Left colon (tissue), 2 donors: ENCODE data around the gene SEMA5A. TPM values are rescaled to one million over a fixed set of nuclear protein-coding genes. Genes with fewer than 3 reads are reported as not detected.

Experiments used
- ATAC-seq: fragments of 200-7000 bp; cut with Tn5 transposase; one replicate; pipeline ENCODE4 v1.9.1; 2020; ENCODE audit warnings: mild to moderate bottlenecking, moderate library complexity
- DNase-seq, 2 donors: peaks; one replicate each; pipeline ENCODE4 v3.0.0-alpha.2; 2020
- intact Hi-C, 2 donors: fragments of 100-400 bp; cut with DNase I in 1 of 2; cut with micrococcal nuclease in 1 of 2; formaldehyde crosslinking; loops; one replicate each; pipeline versions ENCODE4 v1.11.2 to v1.14.0; 2022; cut with DNase I, micrococcal nuclease
- total RNA-seq, 2 donors: library from RNA; stranded (reverse); fragmentation: NEBNext Ultra II Directional; extraction: Animal tissue kit (Norgen Biotek cat#: 25700); gene quantifications; one replicate each; pipeline ENCODE4 v1.2.1, GENCODE V29; 2021
- donor health status: DM: no; HTN: no; CAD: no.
- donor health status: DM: yes; HTN: yes; CAD: no.

Gene SEMA5A
- total RNA-seq, 2 donors from 2014 or later, result 33.8 to 37.4 TPM

DNA sequence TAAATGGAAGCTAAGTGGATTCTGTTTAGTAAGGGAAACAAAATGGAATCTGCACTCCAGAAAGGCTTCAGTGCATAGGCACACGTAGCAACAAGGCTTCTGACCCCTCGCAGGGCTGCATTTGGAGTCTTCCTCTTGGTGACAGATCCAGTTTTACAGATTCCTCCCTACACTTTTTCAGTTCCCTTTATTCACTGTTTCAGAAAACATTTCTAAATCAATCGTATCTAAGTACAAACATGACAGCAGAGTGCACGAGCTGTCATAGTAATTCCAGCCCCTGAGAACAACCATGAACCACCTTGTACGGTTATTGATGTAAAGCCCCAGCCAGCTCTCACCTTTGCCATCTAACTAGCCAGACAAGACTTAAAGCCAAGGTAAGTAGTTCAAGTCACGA lies 491.6 kb downstream of the SEMA5A start:
- intact Hi-C loops, result no loop called here
- no peak for DNase-seq
- ATAC-seq, result no peak

- ATAC-seq (no peak), DNase-seq (no peak)
- intact Hi-C loops, result no loop called here
These were observed 493.5 kb downstream of the SEMA5A start for GRCh38 chr5:9052421-9052820.

- intact Hi-C loops, result no loop called here
- DNase-seq (no peak), ATAC-seq (no peak)
These were observed 494.1 kb downstream of the SEMA5A start for GRCh38 chr5:9051779-9052178.

DNA sequence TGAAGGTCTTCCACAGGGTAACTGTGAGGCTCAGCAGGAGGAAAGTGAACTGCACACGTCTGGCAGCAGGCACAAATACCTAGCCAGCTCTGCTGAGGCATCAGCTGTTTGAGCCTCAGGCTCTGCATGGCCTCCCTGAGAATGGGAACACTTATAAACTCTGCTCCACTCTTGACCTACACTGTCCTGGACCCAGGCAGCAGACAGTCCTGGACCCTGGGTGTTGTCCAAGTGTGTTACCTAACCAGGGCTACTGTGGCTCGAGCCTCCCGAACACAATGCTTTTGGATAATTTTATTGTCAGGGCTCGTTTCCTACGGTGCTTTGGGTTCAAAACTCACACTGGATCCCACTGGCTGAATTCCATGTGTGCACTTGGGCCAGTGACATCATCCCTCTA lies 497.9 kb downstream of the SEMA5A start:
- ATAC-seq (no peak), DNase-seq (no peak)
- intact Hi-C loops, result no loop called here

DNA sequence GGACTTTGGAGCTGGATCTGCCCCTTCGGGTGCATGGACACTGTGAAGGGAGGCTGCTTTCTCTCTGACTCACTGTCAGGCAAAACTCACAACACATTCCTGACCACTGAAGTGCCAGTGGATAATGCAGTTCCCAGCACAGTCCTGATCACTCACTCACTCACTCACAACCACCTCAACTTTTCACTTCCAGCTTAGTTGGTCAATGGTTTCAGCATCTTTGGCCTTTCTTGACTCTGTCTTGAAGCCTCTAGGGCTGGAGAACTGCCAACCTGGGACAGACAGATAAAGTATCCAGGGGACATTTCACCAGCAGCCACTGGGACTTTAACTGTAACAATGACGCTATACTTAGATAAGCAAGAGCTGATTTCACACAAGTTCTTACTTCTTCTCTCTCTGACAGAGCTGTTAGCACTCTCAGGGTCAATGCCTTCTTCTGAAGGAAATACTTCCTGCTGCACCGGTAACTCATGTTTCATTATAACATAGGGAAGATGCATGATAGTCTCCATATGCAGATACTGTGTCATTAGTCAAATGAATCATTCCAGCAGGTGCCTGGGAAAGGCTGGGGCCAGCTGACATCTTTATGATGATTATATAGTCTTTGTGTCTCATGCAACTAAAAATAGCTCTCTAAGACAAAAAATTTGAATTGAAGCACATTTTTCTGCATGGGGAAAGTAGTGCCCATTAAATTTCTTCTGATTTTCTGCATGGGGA lies 499.0 kb downstream of the SEMA5A start:
- ATAC-seq, result no peak
- intact Hi-C loops, result no loop called here
- DNase-seq, result no peak

- ATAC-seq, result no peak
These were observed 499.9 kb downstream of the SEMA5A start for GRCh38 chr5:9045946-9046345.

DNA sequence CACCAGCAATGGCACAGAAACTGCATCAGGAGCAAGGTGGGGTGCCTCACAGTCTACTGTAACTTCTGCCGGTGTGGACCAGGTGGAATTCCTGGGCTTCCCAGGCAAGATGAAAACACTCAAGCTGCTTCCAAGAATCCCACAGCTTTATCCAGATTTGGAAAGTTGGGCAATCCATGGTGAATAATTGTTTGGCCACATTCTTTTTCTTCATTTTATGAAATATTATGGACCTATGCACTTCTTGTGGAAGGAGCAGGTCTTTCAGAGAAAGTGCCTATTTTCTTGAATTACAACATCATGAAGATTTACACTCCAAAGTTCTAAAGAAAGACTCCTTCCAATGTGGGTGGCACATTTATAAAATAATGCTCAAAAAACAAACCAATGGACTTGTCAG lies 503.6 kb downstream of the SEMA5A start:
- no peak for ATAC-seq
- intact Hi-C loops, result no loop called here
- no peak for DNase-seq

More at GRCh38 chr5:9045946-9046345, 499.9 kb downstream of the SEMA5A start:
- intact Hi-C loops, result no loop called here
- DNase-seq, result no peak

- no peak for DNase-seq
- intact Hi-C loops, result no loop called here
- no peak for ATAC-seq
These were observed 505.4 kb downstream of the SEMA5A start for GRCh38 chr5:9040475-9040874.

GRCh38 chr5:9037048-9037447 lies 508.8 kb downstream of the SEMA5A start:
- DNase-seq, result no peak
- peak; percentile 71 for ATAC-seq
- intact Hi-C loops, result no loop called here

DNA sequence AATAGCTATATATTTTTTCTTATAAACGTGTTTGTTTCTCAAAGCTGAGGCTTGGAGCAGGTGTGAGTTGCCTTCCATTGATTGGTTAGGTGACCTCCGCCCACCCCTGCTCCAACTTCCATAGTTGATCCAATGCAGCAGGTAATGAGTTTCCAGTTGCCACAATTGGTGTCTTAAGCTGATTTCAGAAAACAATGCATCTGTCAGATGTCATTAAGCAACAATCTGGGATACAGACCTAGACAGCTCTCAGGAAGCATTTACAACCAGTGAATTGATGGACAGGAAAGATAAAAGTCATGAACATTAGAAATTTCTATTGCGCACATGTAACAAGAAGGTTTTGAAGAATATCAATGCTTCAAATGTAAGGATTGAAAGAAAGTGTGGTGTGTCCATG lies 510.5 kb downstream of the SEMA5A start:
- no peak for ATAC-seq
- intact Hi-C loops, result no loop called here
- DNase-seq, result no peak

DNA sequence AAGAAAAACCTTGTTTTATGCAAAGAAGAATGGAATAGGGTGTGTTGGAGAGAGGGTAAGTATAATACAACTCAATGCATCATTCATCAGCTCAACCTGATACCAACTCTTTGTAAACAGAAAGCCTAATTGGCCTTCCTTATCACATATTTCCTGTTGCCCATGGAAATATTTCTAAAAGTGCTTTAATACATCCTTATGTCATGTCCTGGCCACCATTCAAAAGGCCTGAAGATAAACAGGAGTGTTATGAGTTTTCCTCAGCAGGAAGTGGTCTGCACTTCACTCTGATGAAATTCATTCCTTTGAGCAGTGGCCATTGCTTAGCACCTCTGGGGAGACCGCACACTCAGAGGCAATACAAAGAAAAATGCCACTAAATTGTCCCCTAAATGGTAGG lies 511.2 kb downstream of the SEMA5A start:
- intact Hi-C loops, result no loop called here
- ATAC-seq (no peak), DNase-seq (no peak)

DNA sequence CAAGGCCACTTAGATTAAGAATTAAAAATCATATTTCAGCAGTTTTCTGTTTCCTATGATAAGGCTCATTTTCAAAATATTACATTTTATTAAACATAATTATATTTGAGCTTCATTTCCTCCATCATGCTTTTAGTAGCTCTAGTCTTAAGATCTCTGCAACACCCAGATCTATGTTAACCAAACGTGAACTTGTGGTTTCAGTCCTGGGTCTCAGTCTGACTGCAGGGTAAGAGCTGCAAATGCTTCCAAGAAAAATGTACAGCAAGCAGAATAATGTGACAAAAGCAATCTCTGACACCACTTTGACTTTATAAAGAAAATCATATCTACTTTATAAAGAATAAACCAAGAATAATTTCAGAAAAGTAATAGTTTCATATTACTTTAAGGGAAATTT lies 512.4 kb downstream of the SEMA5A start:
- DNase-seq, result no peak
- ATAC-seq, result no peak
- intact Hi-C loops, result no loop called here

GRCh38 chr5:9025942-9026341 lies 519.9 kb downstream of the SEMA5A start:
- DNase-seq, result no peak
- intact Hi-C loops, result no loop called here
- no peak for ATAC-seq

DNA sequence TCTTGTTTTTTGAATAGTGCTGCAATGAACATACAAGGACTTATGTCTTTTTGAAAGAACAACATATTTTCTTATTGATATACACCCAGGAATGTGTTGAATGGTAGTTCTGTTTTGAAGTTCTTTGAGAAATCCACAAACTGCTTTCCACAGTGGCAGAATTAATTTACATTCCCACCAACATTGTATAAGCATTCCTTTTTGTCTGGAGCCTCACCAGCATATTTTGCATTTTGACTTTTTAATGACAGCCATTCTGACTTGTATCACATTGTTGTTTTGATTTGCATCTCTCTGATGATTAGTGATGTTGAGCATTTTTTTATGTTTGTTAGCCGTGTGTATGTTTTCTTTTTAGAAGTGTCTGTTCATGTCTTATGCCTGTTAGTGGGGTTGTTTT lies 524.9 kb downstream of the SEMA5A start:
- intact Hi-C loops, result no loop called here
- ATAC-seq (no peak), DNase-seq (no peak)

- intact Hi-C loops, result no loop called here
- no peak for ATAC-seq
- DNase-seq, result no peak
These were observed 530.0 kb downstream of the SEMA5A start for GRCh38 chr5:9015937-9016270.

DNA sequence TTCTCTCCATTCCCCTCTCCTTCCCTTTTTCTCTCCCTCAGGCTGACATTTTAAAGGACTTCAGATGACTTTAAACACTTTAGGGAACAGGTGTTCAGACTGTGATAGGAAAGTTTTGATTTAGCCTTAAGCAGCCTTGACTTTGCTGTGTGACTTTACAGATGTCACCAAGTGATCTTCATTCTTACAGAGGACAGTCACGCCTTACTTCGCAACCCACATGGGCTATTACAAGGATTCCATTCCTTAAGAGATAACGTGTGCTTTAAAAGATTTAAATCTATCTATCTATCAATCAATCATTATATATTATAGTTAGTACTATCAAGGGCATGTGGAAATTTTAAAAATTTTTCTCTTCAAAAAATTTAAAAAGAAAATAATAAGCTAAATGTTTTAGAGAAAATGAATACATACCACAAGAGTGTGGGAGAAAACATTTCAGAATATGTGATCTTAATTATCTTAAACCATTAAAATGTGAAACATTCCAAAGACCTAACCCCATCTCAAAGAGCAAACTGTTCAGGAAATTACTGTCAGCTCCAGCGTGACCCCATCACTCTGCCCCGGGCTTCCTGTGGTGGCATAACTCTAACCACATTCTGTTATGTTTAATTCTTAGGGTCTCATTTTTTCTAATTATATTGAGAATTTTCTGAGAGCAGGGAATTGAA lies 530.5 kb downstream of the SEMA5A start:
- intact Hi-C loops, result no loop called here
- ATAC-seq (no peak), DNase-seq (no peak)

DNA sequence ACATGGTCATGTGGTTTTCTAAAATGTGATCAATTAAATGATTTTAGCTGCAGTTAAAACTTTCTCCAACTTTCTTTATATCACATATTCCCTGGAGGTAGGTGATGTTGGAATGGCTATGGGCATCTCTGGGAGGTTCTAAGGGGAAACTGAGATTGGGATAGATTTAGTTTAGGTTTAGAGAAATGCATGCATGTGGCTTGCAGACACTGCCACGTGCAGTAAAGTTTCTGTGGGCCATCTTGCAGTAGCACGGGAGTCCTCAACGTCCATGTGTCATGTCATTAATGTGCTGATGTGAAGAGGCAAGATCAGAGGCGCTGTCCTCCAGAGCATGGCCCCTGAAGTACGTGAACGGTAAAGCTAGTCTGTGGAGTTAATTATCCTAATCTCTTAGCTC lies 532.7 kb downstream of the SEMA5A start:
- intact Hi-C loops, result no loop called here
- ATAC-seq (no peak), DNase-seq (no peak)

DNA sequence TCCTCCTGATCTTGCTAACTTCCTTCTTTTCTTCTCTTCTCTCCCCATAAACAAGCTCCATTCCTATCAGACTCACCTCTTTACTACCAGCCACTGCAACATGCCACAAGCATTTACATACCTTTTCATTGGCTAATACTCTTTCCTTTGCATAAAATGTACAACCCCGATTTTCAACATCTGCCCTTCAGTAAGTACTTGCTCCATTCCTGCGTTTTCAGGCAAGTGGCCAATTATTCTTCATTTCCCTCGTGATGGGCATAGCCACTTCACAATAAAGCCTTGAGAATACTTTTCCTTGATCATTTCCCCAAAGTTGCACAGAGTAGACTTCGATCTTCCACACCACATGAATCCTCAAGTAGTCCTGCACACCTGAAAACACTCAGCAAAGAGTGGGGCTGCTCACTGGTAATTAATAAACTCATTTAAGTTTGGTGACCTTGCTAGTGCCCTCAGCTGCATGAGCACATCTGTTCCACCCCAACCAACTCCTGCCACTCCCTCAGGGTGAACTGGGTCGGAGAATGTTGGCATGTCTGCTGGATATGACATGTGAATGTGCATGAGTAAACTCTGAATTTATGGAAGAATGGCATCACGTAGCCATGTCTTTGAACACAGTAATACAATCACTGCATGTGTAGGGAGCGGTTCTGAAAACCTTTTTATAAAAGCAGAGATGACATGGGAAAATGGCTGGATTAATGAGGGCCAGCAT lies 535.8 kb downstream of the SEMA5A start:
- DNase-seq, result no peak
- intact Hi-C loops, result no loop called here
- ATAC-seq, result no peak

- no peak for ATAC-seq
- DNase-seq, result no peak
- intact Hi-C loops, result no loop called here
These were observed 548.3 kb downstream of the SEMA5A start for GRCh38 chr5:8997542-8998070.

DNA sequence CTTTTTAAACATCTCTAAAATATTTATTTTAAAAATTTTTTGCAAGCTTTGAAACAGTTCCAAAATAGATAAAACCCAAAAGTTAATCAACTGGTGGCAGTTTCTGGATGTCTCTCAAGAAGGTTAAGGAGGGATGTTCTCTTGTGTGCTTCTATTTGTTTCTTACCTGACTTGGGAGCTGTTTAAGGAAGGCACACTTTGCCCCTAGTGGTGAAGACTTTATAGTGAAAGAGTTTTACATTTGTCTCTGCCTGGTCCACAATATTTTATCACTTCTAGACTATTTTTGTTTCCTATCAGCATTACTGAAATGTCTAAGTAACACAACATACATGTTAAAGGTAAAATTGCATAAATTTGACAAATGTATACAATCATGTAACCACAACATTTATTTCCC lies 552.8 kb downstream of the SEMA5A start:
- intact Hi-C loops, result no loop called here
- no peak for ATAC-seq
- DNase-seq, result no peak
